CD4-positive, alpha-beta T cell treated with Interleukin-17A for 1 hour (primary cell): ENCODE measurements around the gene KLK4.
A peak's percentile ranks its signal among the peaks of the same experiment; 100 is the strongest.
"Not testable (repeated sequence)": the region's sequence is repeated elsewhere in the genome, so short reads cannot be mapped to it uniquely, and the experiment has no call there.

ENCODE experiments used
- DNase-seq: peaks from one replicate; pipeline ENCODE4 v3.0.0-alpha.2; 2020

The KLK4 gene

DNA sequence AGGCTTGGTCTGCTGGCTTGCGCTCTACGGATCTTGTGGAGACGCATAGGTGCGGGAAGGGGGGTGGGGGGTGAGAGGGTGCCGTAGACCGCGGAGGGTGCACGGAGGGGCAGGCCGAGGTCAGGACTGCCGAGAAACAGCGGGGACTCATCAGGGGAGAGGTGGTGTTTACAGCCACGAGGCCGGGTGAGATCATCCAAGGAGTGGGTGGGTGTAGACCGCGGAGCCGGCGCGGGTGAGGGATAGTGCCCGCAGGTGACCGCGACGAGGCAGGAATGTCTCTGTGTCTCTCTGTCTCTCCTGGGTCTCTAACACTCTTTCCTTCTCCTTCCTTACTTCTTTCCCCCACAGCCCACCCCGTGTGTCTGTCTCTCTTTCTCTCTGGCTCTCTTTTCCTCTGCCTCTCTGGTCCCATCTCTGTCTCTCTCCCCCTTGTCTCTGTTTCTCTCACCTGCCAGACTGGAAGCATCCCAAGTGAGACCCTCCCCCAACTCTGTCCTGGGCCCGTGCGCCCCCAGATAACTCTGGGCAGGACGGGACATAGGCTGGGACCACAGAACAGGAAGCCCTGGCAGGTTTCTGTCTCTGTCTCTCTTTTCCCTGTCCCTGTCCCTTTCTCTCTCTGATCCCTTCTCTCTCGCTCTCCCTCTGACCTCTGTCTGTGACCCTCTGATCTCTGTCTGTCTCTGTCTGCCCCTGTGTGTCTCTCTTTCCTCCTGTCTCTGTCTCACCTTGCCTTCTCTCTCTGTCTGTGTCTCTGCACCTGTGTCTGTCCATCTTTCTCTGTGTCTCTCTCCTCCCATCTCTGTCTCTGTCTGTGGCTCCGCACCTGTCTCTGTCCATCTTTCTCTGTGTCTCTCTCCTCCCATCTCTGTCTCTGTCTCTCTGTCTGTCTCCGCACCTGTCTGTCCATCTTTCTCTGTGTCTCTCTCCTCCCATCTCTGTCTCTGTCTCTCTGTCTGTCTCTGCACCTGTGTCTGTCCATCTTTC, 1.8 kb upstream of the KLK4 start:
- no peak for DNase-seq

GRCh38 chr19:50912102-50912599, 956 bp upstream of the KLK4 start:
- DNase-seq: no peak

GRCh38 chr19:50910722-50911121, 473 bp downstream of the KLK4 start:
- no peak for DNase-seq

DNA sequence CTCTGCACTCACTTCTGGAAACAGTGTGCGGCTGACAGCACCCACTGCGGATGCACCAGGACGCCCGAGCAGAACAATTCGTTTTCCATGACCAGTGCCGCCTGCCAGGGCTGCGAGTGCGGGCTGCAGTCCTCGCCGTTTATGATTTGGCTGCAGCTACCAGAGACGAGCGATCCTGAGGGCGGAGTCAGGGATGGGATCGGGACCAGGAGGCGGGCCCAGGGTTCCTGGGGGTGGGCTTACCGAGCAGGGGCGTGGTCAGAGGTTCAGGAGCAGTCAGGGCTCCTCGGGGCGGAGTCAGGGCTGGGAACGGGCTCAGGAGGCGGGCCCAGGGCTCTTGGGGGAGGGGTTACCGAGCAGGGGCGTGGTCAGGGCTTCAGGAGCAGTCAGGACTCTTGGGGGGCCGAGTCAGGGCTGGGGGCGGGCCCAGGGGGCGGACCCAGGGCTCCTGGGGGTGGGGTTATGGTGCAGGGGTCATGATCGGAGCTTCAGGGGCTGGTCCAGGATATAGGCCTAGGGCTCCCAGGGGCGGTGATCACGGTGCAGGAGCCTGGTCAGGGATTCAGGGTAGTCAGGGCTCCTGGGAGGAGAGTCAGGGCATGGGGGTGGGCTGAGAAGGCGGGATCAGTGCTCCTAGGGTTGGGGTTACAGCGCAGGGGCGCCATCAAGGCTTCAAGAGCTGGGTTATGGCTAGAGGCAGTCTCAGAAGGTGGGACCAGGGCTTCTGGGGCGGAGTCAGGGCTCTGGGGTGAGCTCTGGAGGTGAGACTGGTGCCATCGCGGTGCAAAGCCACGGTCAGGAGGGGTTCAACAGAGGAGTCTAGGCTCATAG, 1.7 kb downstream of the KLK4 start:
- DNase-seq: peak; percentile 2

DNA sequence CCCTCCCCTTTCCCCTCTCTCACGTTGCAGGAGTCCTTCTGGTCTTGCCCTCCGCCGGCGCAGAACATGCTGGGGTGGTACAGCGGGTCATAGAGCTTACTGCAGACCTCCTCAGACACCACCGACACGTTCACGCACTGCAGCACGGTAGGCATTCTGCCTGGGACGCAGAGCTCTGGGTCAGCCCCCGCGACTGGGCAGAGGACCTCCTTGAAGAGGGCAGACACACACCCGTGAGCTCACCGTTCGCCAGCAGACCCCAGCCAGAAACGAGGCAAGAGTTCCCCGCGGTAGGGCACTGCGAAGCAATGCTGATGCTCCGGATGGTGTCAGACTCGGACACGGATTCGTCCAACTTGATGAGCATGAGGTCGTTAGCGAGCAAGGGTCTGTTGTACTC, 2.9 kb downstream of the KLK4 start:
- no peak for DNase-seq

GRCh38 chr19:50906217-50906616, 5.0 kb downstream of the KLK4 start:
- DNase-seq: no peak

- no peak for DNase-seq
Observed at GRCh38 chr19:50902640-50903039, 8.6 kb downstream of the KLK4 start.

DNA sequence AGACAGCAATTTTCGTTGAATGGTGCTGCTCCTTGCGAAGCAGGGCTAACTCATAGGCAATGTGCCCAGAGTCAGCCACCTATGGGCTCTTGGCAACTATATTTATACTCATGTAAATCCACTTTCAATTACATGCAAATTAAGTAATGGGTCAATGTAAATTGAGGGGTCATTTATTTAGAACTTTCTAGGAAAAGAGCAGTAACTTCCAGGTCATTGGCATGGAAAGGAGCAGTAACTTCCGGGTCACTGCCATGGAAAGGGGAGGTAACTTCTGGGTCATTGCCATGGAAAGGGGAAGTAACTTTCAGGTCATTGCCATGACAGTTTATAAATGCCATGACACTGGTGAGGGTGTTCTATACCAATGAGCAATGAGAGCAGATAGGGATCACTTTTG, 11.6 kb downstream of the KLK4 start:
- no peak for DNase-seq

GRCh38 chr19:50898018-50898417, 13.2 kb downstream of the KLK4 start:
- DNase-seq: no peak

DNA sequence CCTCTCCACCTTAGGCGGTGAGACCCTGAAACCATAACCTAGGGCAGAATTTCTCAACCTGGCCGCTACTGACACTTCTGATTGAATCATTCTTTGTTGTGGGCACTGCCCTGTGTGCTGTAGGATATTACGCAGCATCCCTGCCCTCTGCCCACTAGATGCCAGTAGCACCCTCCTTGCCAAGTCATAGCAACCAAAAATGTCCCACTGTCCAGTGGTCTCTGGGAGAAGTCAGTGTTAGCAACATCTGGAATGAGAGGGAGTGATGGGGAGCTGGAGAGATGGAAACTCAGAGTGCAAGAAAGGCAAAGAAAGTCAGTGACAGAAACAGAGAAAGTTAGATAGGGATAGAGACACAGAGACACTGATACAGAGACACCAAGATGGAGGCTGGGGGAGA, 13.6 kb downstream of the KLK4 start:
- no peak for DNase-seq

- DNase-seq: no peak
Observed at GRCh38 chr19:50897191-50897607, 14.0 kb downstream of the KLK4 start.

DNA sequence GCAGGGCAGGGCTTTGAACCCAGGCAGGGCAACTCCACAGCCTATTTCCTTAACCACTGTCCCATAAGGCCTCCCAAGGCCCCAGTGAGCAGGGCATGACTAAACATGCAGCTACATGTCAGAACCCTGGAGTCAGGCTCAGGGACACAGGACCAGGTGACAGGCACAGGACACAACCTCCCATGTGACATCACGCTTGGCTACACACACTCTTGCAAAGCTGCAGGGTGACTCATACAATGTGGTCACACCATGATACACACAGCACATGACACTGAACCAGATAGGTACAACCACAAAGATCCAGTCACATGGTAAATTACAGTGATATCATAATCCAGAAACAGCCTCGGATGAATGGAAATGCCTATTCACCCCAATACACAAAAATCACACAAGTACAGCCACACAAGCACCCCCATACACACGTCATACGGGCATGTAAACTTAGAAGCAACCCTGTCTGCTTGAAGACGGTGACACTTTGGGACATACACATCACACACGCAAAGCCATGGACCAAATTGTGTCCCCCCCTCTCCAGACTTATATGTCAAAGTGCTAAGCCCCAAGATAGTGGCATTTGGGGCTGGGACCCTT, 14.5 kb downstream of the KLK4 start:
- DNase-seq: no peak

GRCh38 chr19:50896089-50896590, 15.1 kb downstream of the KLK4 start:
- not testable (repeated sequence) for DNase-seq

GRCh38 chr19:50894478-50895356, 16.5 kb downstream of the KLK4 start:
- no peak for DNase-seq

DNA sequence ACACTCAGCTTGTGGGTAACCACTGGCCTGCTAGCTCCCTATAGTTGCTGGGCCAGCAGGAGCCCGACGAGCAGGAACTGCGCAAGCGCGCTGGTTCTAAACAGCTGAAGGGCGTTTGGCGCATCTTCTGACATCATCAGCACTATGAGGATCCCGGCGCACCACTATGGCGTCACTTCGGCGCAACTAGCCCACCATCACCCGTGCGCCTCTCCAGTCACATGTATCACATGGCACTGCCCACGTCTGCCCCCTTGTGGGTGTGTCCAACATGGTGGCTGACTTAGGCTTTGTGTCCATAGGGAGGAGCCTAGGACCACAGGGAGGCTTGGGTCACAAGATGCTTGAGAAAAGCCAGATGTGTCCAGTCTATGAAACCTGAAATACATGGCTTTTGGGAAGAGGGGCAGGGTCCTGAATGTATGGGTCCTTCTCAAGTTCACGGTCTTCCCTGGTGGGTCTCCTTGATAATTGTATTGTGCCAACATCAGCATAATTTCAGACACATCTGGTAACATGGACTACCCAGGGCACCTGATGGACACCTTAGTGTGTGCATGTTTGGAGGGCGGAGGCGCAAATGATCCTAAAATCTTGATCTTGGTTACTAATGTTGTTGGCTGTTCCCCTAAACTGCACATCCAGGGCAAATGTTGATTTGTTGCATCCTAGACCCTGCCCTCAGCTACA, 18.0 kb downstream of the KLK4 start:
- no peak for DNase-seq

DNA sequence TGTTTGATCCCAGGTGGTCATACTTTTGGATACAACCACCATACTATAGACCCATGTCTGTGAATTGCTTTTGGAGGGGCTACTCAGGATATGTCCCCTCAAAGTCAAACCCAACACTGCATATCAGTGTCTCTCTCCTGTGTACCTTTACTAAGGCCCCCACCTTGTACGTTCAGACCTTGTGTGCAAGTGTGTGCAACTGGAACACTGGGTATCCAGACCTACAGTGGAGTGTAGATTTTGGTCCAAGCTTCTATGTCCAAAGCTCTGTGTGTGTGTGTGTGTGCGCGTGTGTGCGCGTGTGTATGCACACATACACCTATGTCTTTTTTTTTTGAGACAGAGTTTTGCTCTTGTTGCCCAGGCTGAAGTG, 20.0 kb downstream of the KLK4 start:
- no peak for DNase-seq

GRCh38 chr19:50890422-50891252, 20.6 kb downstream of the KLK4 start:
- no peak for DNase-seq

GRCh38 chr19:50889638-50890037, 21.6 kb downstream of the KLK4 start:
- no peak for DNase-seq

DNA sequence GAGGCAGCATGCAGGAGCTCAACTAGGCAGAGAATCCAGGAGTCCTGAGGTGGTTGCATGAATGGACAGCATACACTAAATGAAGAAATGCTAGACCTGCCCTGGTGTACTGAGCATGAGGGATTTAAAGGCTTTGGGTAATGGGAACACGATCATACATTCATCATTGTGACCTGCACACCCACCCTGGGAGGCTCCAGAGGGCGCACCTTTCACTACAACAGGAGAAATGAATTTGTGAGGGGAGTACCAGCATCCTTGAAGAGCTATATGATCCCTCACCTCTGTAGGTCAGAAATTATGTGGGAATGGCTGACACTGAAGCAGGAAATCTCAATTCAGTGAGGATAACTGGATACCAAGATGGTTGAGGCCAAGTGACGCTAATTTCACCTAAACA, 29.0 kb downstream of the KLK4 start:
- DNase-seq: no peak

- DNase-seq: no peak
Observed at GRCh38 chr19:50880241-50880640, 31.0 kb downstream of the KLK4 start.
